Duodenal mucosa (tissue), 2 donors: ENCODE results near the gene RNLS.

Experiments
- H3K27ac ChIP-seq: one replicate; pipeline ENCODE4 v1.7.0; 2013; ENCODE audit warnings: low read depth, low read length
- H3K27me3 ChIP-seq, 2 donors: one replicate each; pipeline ENCODE4 v1.7.0; 2013; ENCODE audit warnings: low read length in 2 of 2, control low read depth in 1 of 2; ENCODE audit not compliant: insufficient read depth in 2 of 2, control insufficient read depth in 1 of 2
- H3K36me3 ChIP-seq, 2 donors: one replicate each; pipeline ENCODE4 v1.7.0; 2013; ENCODE audit warnings: low read length in 2 of 2, control low read depth in 1 of 2; ENCODE audit not compliant: insufficient read depth in 2 of 2, control insufficient read depth in 1 of 2
- H3K4me1 ChIP-seq, 2 donors: one replicate each; pipeline ENCODE4 v1.7.0; 2013; ENCODE audit warnings: low read length in 2 of 2, control low read depth in 1 of 2; ENCODE audit not compliant: insufficient read depth in 2 of 2, control insufficient read depth in 1 of 2
- H3K4me3 ChIP-seq, 2 donors: one replicate each; pipeline ENCODE4 v1.7.0; 2013; ENCODE audit warnings: low read length in 2 of 2, low read depth in 1 of 2
- H3K9ac ChIP-seq, 2 donors: one replicate each; pipeline ENCODE4 v1.7.0; 2013; ENCODE audit warnings: low read length in 2 of 2, low read depth in 1 of 2
- H3K9me3 ChIP-seq, 2 donors: one replicate each; pipeline ENCODE4 v1.7.0; 2013; ENCODE audit warnings: low read length in 2 of 2, control low read depth in 1 of 2; ENCODE audit not compliant: control insufficient read depth in 1 of 2

RNLS gene

DNA sequence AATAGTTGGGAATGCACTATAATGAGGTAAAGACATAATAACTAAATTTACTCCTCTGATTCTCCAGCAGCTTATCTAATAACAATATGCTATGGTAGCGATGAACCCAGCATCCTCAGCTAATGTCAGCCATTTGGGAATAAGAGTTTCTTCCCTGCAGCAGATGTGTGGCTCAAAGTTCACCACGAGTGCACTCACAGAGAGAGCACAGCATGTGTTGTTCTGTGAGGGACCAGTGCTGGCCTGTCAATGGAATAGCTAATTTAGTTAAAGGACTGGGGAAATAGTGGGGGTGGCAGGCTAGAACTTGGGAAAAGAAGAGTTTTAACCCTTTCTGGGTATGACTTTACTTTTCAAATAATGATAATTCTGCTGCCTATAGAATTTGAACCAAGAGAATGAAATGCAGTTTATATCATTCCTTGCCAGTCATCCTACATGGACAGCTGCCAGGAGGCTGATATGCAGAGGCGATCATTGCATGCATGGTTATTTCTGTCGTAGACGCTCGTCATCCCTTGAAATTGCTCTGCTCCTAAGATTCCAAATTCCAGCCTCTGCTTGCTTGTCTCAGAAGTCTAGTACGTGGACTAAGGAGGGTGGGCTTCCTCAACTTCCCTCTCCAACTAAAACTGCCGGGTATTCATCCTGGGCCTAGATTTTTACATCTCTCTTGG lies 355.6 kb downstream of the RNLS start:
- Histone ChIP-seq H3K4me3 (no peak overlapping the region), H3K36me3 (no peaks in the 10 kb centered on the region), H3K4me1 (peaks cover 0 to 16% of the 10 kb centered on the region in 2 donors), H3K9ac (no peak overlapping the region), H3K27me3 (no peaks in the 10 kb centered on the region), H3K9me3 (no peaks in the 10 kb centered on the region), H3K27ac (no peak overlapping the region)

DNA sequence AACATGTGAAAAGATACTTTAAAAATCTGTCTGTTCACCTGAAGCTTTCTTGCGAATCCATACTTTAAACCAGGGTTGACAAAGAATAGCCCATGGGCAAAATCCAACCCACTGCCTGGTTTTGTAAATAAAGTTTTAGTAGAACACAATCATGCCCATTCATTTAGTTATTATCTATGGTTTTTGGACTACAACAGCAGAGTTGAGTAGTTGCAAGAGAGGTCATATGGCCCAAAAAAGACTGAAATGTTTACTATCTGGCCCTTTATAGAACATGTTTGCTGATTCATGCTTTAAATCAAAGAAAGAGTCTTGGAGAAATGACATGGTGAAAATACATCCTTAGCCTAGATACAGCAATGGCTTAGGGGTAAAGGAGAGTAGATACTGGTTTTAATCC lies 356.2 kb downstream of the RNLS start:
- Histone ChIP-seq H3K4me3 (no peak overlapping the region), H3K27me3 (no peaks in the 10 kb centered on the region), H3K9ac (no peak overlapping the region), H3K27ac (no peak overlapping the region), H3K36me3 (no peaks in the 10 kb centered on the region), H3K9me3 (no peaks in the 10 kb centered on the region), H3K4me1 (peaks cover 0 to 16% of the 10 kb centered on the region in 2 donors)

DNA sequence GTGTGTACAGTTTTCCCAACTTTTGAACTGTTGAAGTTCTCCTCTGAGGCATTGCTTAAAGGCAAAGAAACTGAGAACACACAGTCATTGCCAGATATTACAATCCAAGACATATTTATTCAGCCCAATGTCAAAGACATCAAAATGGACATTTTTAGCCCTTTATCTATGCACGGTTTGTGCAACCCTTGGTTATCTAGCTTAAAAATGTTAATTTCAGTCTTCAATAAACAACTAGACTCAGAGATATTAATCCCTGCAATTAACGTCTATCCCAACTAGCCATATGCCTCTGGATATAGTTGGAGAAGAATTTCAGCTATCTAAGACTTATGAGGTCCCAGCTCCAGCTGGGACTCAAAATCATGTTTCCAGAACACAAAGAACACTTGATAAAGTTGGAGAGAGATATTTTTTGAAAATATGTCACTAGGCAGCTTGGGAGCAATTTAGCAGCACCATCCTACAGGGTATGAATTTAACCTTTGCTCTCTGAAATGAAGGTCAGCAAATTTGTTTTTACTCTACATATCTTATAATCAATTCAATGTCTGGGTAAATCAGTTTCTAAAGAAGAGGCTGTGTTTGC lies 357.0 kb downstream of the RNLS start:
- Histone ChIP-seq H3K9me3 (no peaks in the 10 kb centered on the region), H3K9ac (no peak overlapping the region), H3K36me3 (no peaks in the 10 kb centered on the region), H3K27ac (no peak overlapping the region), H3K27me3 (no peaks in the 10 kb centered on the region), H3K4me3 (no peak overlapping the region), H3K4me1 (peaks cover 0 to 16% of the 10 kb centered on the region in 2 donors)
